CD14-positive monocyte (primary cell): Measurements from ENCODE around the gene ASCL2. TPM values are rescaled to one million over a fixed set of nuclear protein-coding genes. Genes with fewer than 3 reads are reported as not detected.

Experiments used
- DNase-seq, 3 donors: peaks; one replicate each; pipeline ENCODE4 v3.0.0-alpha.2; 2011 to 2022
- H2AFZ ChIP-seq: 2 replicates; pipeline ENCODE4 v1.6.0; 2012; ENCODE audit warnings: mild to moderate bottlenecking, low read depth, low read length, inconsistent platforms; ENCODE audit not compliant: insufficient read depth, poor library complexity, severe bottlenecking
- H3K27ac ChIP-seq, 2 donors: 1 replicate in 1 of 2; 2 replicates in 1 of 2; pipeline ENCODE4 v1.5.1; 2012 to 2013; ENCODE audit warnings: low read length in 2 of 2, control low read depth in 1 of 2, inconsistent platforms in 1 of 2, low read depth in 1 of 2, mild to moderate bottlenecking in 1 of 2
- H3K27me3 ChIP-seq, 2 donors: one replicate each; pipeline versions ENCODE4 v1.6.0 to v1.6.1; 2011 to 2013; ENCODE audit warnings: low read length in 2 of 2; ENCODE audit not compliant: control insufficient read depth in 2 of 2, insufficient read depth in 2 of 2
- H3K36me3 ChIP-seq, 2 donors: replicated peaks in 1 of 2; 1 replicate in 1 of 2; 2 replicates in 1 of 2; pipeline versions ENCODE4 v1.5.1 to v1.6.1; 2012 to 2013; ENCODE audit warnings: low read length in 2 of 2, control low read depth in 1 of 2, inconsistent platforms in 1 of 2, mild to moderate bottlenecking in 1 of 2; ENCODE audit not compliant: insufficient read depth in 2 of 2, control insufficient read depth in 1 of 2
- H3K4me1 ChIP-seq, 2 donors: 1 replicate in 1 of 2; 2 replicates in 1 of 2; pipeline versions ENCODE4 v1.5.1 to v1.6.1; 2012 to 2013; ENCODE audit warnings: low read length in 2 of 2, control low read depth in 1 of 2, inconsistent platforms in 1 of 2, mild to moderate bottlenecking in 1 of 2, moderate library complexity in 1 of 2; ENCODE audit not compliant: insufficient read depth in 2 of 2, control insufficient read depth in 1 of 2
- H3K4me2 ChIP-seq: replicated peaks from 2 replicates; pipeline ENCODE3; 2012; ENCODE audit warnings: low read length, moderate library complexity, mild to moderate bottlenecking; ENCODE audit not compliant: poor library complexity, severe bottlenecking; ENCODE audit errors: extremely low read depth
- H3K4me3 ChIP-seq, 3 experiments: fragments of 200-600 bp in 1 of 3; sonication (generic) in 1 of 3; replicated peaks in 1 of 3; 1 replicate in 2 of 3; 2 replicates in 1 of 3; pipeline ENCODE4 v1.5.1; 2011 to 2013; ENCODE audit warnings: low read length in 3 of 3, mild to moderate bottlenecking in 3 of 3, control low read depth in 2 of 3, low read depth in 2 of 3, inconsistent platforms in 1 of 3, moderate library complexity in 1 of 3
- H3K79me2 ChIP-seq: 2 replicates; pipeline ENCODE4 v1.6.0; 2012; ENCODE audit warnings: mild to moderate bottlenecking, control low read depth, inconsistent platforms, low read length, moderate library complexity; ENCODE audit not compliant: insufficient read depth
- H3K9ac ChIP-seq: 2 replicates; pipeline ENCODE4 v1.6.0; 2017; ENCODE audit warnings: low read length, mild to moderate bottlenecking; ENCODE audit not compliant: insufficient read depth, poor library complexity, severe bottlenecking
- H3K9me3 ChIP-seq, 2 donors: replicated peaks in 1 of 2; 1 replicate in 1 of 2; 2 replicates in 1 of 2; pipeline versions ENCODE4 v1.5.1 to v1.6.1; 2012 to 2013; ENCODE audit warnings: low read length in 2 of 2, control low read depth in 1 of 2; ENCODE audit not compliant: control insufficient read depth in 1 of 2, insufficient read depth in 1 of 2
- H4K20me1 ChIP-seq: 2 replicates; pipeline ENCODE4 v1.6.0; 2012; ENCODE audit warnings: mild to moderate bottlenecking, low read length, control low read depth, moderate library complexity; ENCODE audit not compliant: insufficient read depth
- H3K27ac Mint-ChIP-seq, 7 donors: one replicate each; pipeline ENCODE4 v1.8.0; 2020; ENCODE audit warnings: mild to moderate bottlenecking in 7 of 7, mixed read lengths in 7 of 7, moderate library complexity in 6 of 7, inconsistent platforms in 2 of 7
- H3K27me3 Mint-ChIP-seq, 3 donors: one replicate each; pipeline ENCODE4 v1.8.0; 2021 to 2022; ENCODE audit warnings: low read depth in 3 of 3, mild to moderate bottlenecking in 3 of 3, mixed read lengths in 3 of 3, moderate library complexity in 3 of 3, inconsistent platforms in 1 of 3
- H3K36me3 Mint-ChIP-seq, 2 donors: one replicate each; pipeline ENCODE4 v1.8.0; 2020; ENCODE audit warnings: mixed read lengths in 2 of 2, inconsistent platforms in 1 of 2, mild to moderate bottlenecking in 1 of 2
- H3K4me1 Mint-ChIP-seq: one replicate; pipeline ENCODE4 v1.8.0; 2020; ENCODE audit warnings: mild to moderate bottlenecking, mixed read lengths
- H3K4me3 Mint-ChIP-seq, 2 donors: one replicate each; pipeline ENCODE4 v1.8.0; 2020; ENCODE audit warnings: mild to moderate bottlenecking in 2 of 2, mixed read lengths in 2 of 2, moderate library complexity in 1 of 2
- H3K9me3 Mint-ChIP-seq, 7 donors: one replicate each; pipeline ENCODE4 v1.8.0; 2020 to 2022; ENCODE audit warnings: mixed read lengths in 7 of 7, mild to moderate bottlenecking in 6 of 7, moderate library complexity in 6 of 7, inconsistent platforms in 2 of 7
- CTCF ChIP-seq: fragments of 200-600 bp; IDR thresholded peaks from one replicate; pipeline ENCODE4 v1.8.0; 2022; ENCODE audit warnings: antibody characterized with exemption, mild to moderate bottlenecking
- WGBS: methylation state at CpG from one replicate; pipeline ENCODE4 v1.1.5; 2013; ENCODE audit warnings: missing lambda C conversion rate; ENCODE audit not compliant: insufficient coverage; 5-methylcytosine and 5-hydroxymethylcytosine counted together
- intact Hi-C, 2 donors: fragments of 100-400 bp; cut with micrococcal nuclease; formaldehyde crosslinking; loops; one replicate each; pipeline versions ENCODE4 v1.15.0 to v1.15.1; 2023
- polyA plus RNA-seq, 3 donors: library from polyadenylated mRNA; depleted of rRNA in 1 of 3; unstranded in 2 of 3; stranded (reverse) in 1 of 3; fragments of 300-500 nt in 2 of 3; fragments of >200 nt in 1 of 3; fragmentation: Illumina TruSeq in 2 of 3; gene quantifications; 1 replicate in 2 of 3; 2 replicates in 1 of 3; pipeline ENCODE4 v1.2.3, GENCODE V29; 2012 to 2021

The ASCL2 gene
- polyA plus RNA-seq, 3 donors: 5.7 to 11.4 (median 8.3) TPM

DNA sequence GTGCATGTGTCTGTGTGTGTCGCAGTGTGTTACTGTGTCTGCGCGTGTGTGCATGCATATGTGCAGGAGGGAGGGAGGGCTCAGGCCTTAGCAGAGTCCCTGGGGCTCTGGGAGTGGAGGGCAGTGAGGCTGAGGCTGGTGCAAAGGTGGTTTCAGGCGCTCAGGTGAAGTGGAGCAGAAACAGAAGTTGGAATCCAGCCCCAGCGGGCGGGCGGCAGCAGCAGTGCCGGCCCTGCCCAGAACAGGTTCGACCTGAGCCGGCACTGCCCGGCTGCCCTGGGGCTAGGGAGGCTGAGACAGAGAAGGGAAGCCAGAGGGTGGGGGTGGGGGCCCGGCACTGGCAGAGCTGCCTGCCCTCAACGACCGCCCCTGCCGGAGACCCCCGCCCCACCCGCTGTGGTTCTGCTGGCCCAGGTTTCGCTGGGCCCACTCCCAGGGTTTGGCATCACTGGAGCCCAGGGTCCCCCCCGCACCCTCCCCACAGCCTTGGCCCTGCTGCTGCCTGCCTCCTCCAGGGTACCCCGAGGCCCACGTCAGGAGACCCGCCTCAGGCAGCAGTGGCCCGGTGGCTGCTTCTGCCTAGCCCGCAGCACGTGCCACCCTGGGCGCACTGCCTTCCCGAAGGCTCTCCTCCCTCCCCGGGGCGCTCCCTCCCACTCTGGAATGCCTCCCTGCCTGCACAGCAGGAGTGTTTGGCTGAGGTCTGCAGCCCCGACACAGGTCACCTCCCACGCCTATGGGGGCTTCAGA lies 13.3 kb downstream of the ASCL2 start:
- no peak overlapping the region for H3K27ac ChIP-seq
- no peak overlapping the region for H2AFZ ChIP-seq
- DNase-seq: no peak
- no peak overlapping the region for H3K4me3 ChIP-seq
- Mint-ChIP-seq H3K36me3 (no peaks in the 10 kb centered on the region), H3K4me1 (no peaks in the 10 kb centered on the region), H3K27ac (no peak overlapping the region), H3K9me3 (peaks cover 0 to 7% (median 6%) of the 10 kb centered on the region in 7 donors), H3K27me3 (peaks cover 1 to 13% (median 2%) of the 10 kb centered on the region in 3 donors), H3K4me3 (no peak overlapping the region)
- no peaks in the 10 kb centered on the region for H3K79me2 ChIP-seq
- H3K9ac ChIP-seq: no peak overlapping the region
- no peaks in the 10 kb centered on the region for H3K9me3 ChIP-seq
- H3K36me3 ChIP-seq: no peaks in the 10 kb centered on the region
- H3K4me1 ChIP-seq: no peaks in the 10 kb centered on the region
- H3K4me2 ChIP-seq: no peak overlapping the region
- 94% methylated on average over 17 of the region's 31 CpGs for WGBS
- intact Hi-C loops: no loop called here
- no peaks in the 10 kb centered on the region for H3K27me3 ChIP-seq
- H4K20me1 ChIP-seq: no peaks in the 10 kb centered on the region
- no peak for TF ChIP-seq CTCF

DNA sequence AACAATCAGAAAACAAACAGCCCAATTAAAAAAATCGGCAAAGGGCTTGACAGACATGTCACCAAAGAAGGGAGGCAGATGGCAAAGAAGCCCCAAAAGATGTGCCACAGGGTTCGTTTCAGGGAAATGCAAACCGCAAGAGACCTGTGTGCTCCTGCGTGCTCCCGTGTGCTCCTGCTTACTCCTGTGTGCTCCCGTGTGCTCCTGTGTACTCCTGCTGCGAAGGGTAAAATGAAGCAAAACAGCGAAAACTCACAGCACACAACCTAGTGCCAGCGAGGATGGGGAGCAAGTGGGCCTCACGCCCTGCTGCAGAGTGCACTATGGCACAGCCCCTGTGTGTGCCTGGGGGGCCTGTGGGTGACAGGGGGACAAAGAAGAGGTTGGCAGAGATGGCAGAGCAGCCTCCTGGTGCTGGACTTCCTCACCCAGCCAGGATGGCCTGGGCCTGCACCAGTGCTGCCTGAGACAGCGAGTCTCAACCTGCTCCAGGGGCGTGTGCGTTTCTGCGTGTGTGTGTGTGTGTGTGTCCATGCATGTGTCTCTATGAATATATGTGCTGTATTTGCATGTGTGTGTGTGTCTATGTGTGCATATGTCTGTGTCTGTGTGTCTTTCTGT lies 14.0 kb downstream of the ASCL2 start:
- Histone ChIP-seq H3K9ac (no peak overlapping the region), H3K9me3 (no peaks in the 10 kb centered on the region), H3K36me3 (no peaks in the 10 kb centered on the region), H3K4me1 (no peaks in the 10 kb centered on the region), H3K27ac (no peak overlapping the region), H3K4me3 (no peak overlapping the region), H3K27me3 (no peaks in the 10 kb centered on the region), H3K79me2 (no peaks in the 10 kb centered on the region), H2AFZ (no peak overlapping the region), H4K20me1 (no peaks in the 10 kb centered on the region), H3K4me2 (no peak overlapping the region)
- no peak for DNase-seq
- intact Hi-C loops: no loop called here
- Mint-ChIP-seq H3K27ac (no peak overlapping the region), H3K27me3 (peaks cover 1 to 11% (median 2%) of the 10 kb centered on the region in 3 donors), H3K9me3 (peaks cover 0 to 7% (median 6%) of the 10 kb centered on the region in 7 donors), H3K36me3 (no peaks in the 10 kb centered on the region), H3K4me3 (no peak overlapping the region), H3K4me1 (no peaks in the 10 kb centered on the region)
- TF ChIP-seq CTCF: no peak
- 73% methylated on average over 12 of the region's 14 CpGs for WGBS
